ENCODE results near the gene LRMDA.

Gene LRMDA

GRCh38 chr10:75776738-75777504, 345.5 kb downstream of the LRMDA start:
- no peak for DNase-seq (ENCODE audit: low read depth)

- DNase-seq (ENCODE audit: low read depth): no peak
These were observed 347.2 kb downstream of the LRMDA start for GRCh38 chr10:75778665-75779064.

GRCh38 chr10:75779276-75779675, 347.9 kb downstream of the LRMDA start:
- no peak for DNase-seq (ENCODE audit: low read depth)

GRCh38 chr10:75782463-75783248, 351.2 kb downstream of the LRMDA start:
- DNase-seq (ENCODE audit: low read depth): no peak

- DNase-seq (ENCODE audit: low read depth): no peak
These were observed 357.2 kb downstream of the LRMDA start for GRCh38 chr10:75788394-75789205.

- no peak for DNase-seq (ENCODE audit: low read depth)
These were observed 362.4 kb downstream of the LRMDA start for GRCh38 chr10:75793848-75794247.

- DNase-seq (ENCODE audit: low read depth): no peak
These were observed 369.7 kb downstream of the LRMDA start for GRCh38 chr10:75801121-75801520.

GRCh38 chr10:75801661-75802060, 370.2 kb downstream of the LRMDA start:
- DNase-seq (ENCODE audit: low read depth): no peak

- DNase-seq (ENCODE audit: low read depth): no peak
These were observed 371.7 kb downstream of the LRMDA start for GRCh38 chr10:75803121-75803520.

GRCh38 chr10:75803816-75804552, 372.6 kb downstream of the LRMDA start:
- no peak for DNase-seq (ENCODE audit: low read depth)

- no peak for DNase-seq (ENCODE audit: low read depth)
These were observed 374.8 kb downstream of the LRMDA start for GRCh38 chr10:75806186-75806585.

GRCh38 chr10:75807456-75807855, 376.0 kb downstream of the LRMDA start:
- no peak for DNase-seq (ENCODE audit: low read depth)

GRCh38 chr10:75809003-75809402, 377.6 kb downstream of the LRMDA start:
- no peak for DNase-seq (ENCODE audit: low read depth)

- DNase-seq (ENCODE audit: low read depth): no peak
These were observed 382.6 kb downstream of the LRMDA start for GRCh38 chr10:75814014-75814413.

GRCh38 chr10:75815066-75815465, 383.6 kb downstream of the LRMDA start:
- DNase-seq (ENCODE audit: low read depth): no peak

- DNase-seq (ENCODE audit: low read depth): no peak
These were observed 385.8 kb downstream of the LRMDA start for GRCh38 chr10:75817198-75817597.

- DNase-seq (ENCODE audit: low read depth): no peak
These were observed 387.1 kb downstream of the LRMDA start for GRCh38 chr10:75818552-75818951.

- DNase-seq (ENCODE audit: low read depth): no peak
These were observed 393.8 kb downstream of the LRMDA start for GRCh38 chr10:75825235-75825634.

GRCh38 chr10:75825661-75826060, 394.2 kb downstream of the LRMDA start:
- no peak for DNase-seq (ENCODE audit: low read depth)

- no peak for DNase-seq (ENCODE audit: low read depth)
These were observed 395.4 kb downstream of the LRMDA start for GRCh38 chr10:75826846-75827245.

- no peak for DNase-seq (ENCODE audit: low read depth)
These were observed 396.2 kb downstream of the LRMDA start for GRCh38 chr10:75827587-75828021.

- no peak for DNase-seq (ENCODE audit: low read depth)
These were observed 397.0 kb downstream of the LRMDA start for GRCh38 chr10:75828413-75828812.

All from stimulated activated CD4-positive, alpha-beta T cell treated with anti-CD3 and anti-CD28 coated beads, Interleukin-2, amount 100 ng/mL, for 4 hours (primary cell).